ENCODE measurements around the gene SLC4A9. TPM values are rescaled to one million over a fixed set of nuclear protein-coding genes. Genes with fewer than 3 reads are reported as not detected.

The SLC4A9 gene
- total and polyA plus RNA-seq, 2 experiments from 2014 or later: not detected

DNA sequence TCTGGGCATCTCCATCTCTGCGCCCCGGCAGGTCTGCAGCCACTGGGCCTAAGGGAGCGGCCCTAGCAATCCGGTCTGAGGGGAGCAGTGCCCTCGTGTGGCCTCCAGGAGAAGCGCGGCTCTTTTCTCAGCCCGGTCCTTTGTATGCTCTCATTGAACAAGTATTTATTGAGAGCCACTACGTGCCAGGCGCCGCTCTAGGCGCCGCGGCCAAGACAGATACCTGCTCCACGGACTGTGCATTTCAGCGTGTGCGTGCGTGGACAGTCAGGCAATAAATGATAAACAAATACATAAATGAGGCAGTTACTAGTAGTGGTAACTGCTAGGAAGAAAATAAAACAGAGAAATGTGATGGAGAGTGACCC is 2.3 kb upstream of the SLC4A9 start:
- peak; percentile 91 for DNase-seq
- no peaks in the 10 kb centered on the region for H4K20me1 ChIP-seq (ENCODE audit: insufficient read depth)
- no peaks in the 10 kb centered on the region for H3K36me3 ChIP-seq (ENCODE audit: low read depth)
- TF ChIP-seq EZH2phosphoT487 (IDR thresholded peaks at IDR 0.05; ENCODE audit: insufficient read depth, low read depth): no peak
- TF ChIP-seq EZH2 (IDR thresholded peaks at IDR 0.05; ENCODE audit: insufficient read depth, poor library complexity, severe bottlenecking): no peak
- no peaks in the 10 kb centered on the region for H3K79me2 ChIP-seq (ENCODE audit: insufficient read depth)
- no peaks in the 10 kb centered on the region for H3K27me3 ChIP-seq (replicated peaks; ENCODE audit: insufficient read depth)
- peak overlapping the region; percentile 69 for H3K4me3 ChIP-seq
- in situ Hi-C loops (cut with MboI): no loop called here
- no peak overlapping the region for H3K9ac ChIP-seq
- peak overlapping the region; percentile 94 for H3K4me2 ChIP-seq (ENCODE audit: unreplicated experiment)
- WGBS, 2 experiments (ENCODE audit: low coverage in 1 of 2, low lambda C conversion rate in 2 of 2, missing lambda C conversion rate in 2 of 2): 1 to 3% methylated on average over 18 of the region's 18 CpGs
- no peaks in the 10 kb centered on the region for H3F3A ChIP-seq (ENCODE audit: insufficient read depth)
- no peaks in the 10 kb centered on the region for H3K9me3 ChIP-seq (ENCODE audit: low read depth)
- peaks cover 4% of the 10 kb centered on the region; the same call in 1 of the 2 replicates for H3K4me1 ChIP-seq (ENCODE audit: insufficient read depth)
- H3K27ac ChIP-seq: no peak overlapping the region
- no peaks in the 10 kb centered on the region for H3K9me2 ChIP-seq (ENCODE audit: insufficient read depth)
- H2AFZ ChIP-seq: peak overlapping the region; percentile 81

DNA sequence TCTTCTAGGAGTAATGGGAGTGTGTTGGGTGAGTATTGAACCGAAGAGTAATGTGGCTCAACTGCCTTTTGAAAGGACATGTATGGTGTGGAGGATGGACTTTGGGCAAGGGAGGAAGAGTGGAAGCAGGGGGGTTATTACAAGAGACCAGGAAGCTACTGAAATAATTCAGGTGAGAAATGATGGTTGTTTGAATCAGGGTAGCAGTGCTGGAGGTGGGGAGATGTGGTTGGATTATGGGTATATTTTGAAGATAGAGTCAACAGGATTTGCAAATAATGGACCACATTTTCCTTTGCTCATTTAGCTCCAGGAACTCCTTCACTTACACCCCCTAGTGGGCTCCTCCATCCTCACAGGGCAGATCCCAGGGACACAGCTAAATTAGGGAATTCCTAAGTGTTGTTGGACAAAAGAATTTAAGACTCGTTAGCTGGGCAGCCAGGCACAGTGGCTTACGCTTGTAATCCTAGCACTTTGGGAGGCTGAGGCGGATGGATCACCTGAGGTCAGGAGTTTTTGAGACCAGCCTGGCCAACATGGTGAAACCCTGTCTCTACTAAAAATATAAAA is 1.2 kb upstream of the SLC4A9 start:
- Histone ChIP-seq H4K20me1 (ENCODE audit: insufficient read depth) (no peaks in the 10 kb centered on the region), H3F3A (ENCODE audit: insufficient read depth) (no peaks in the 10 kb centered on the region), H3K36me3 (ENCODE audit: low read depth) (no peaks in the 10 kb centered on the region), H3K4me1 (ENCODE audit: insufficient read depth) (peaks cover 4% of the 10 kb centered on the region; the same call in 1 of the 2 replicates), H3K4me2 (ENCODE audit: unreplicated experiment) (no peak overlapping the region), H3K9ac (no peak overlapping the region), H3K27me3 (replicated peaks; ENCODE audit: insufficient read depth) (no peaks in the 10 kb centered on the region), H3K4me3 (no peak overlapping the region), H3K27ac (no peak overlapping the region), H2AFZ (no peak overlapping the region), H3K79me2 (ENCODE audit: insufficient read depth) (no peaks in the 10 kb centered on the region), H3K9me3 (ENCODE audit: low read depth) (no peaks in the 10 kb centered on the region), H3K9me2 (ENCODE audit: insufficient read depth) (no peaks in the 10 kb centered on the region)
- WGBS, 2 experiments (ENCODE audit: low coverage in 1 of 2, low lambda C conversion rate in 2 of 2, missing lambda C conversion rate in 2 of 2): 38 to 48% methylated on average over 4 of the region's 4 CpGs
- peak; percentile 72 for DNase-seq
- TF ChIP-seq EZH2phosphoT487 (IDR thresholded peaks at IDR 0.05; ENCODE audit: insufficient read depth, low read depth) (no peak), EZH2 (IDR thresholded peaks at IDR 0.05; ENCODE audit: insufficient read depth, poor library complexity, severe bottlenecking) (no peak)
- in situ Hi-C loops (cut with MboI): no loop called here

DNA sequence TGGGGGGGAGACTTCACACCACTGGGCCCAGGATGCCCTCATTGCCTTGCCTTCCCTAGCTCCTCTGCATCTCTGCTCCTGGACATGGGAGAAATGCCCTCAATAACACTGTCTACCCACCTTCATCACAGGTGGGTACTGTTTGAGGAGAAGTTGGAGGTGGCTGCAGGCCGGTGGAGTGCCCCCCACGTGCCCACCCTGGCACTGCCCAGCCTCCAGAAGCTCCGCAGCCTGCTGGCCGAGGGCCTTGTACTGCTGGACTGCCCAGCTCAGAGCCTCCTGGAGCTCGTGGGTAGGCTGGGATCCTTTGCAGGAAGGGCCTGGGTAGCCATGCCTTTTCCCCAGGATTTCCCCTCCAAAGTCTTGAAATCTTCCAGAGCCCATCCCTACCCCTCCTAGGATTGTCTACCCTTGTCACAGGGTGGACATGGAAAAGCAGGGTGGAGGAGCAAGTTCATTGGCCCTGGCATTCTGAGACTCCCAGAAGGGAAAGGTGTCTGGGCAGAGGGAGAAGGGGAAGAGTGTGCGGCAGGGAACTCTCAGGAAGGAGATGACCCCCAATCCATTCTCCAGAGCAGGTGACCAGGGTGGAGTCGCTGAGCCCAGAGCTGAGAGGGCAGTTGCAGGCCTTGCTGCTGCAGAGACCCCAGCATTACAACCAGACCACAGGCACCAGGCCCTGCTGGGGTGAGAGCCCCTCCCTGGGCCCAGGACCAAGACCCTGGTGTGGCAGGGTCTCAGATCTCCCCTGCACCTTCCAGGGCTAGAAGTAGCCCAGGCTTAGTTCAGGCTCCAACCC is 886 bp downstream of the SLC4A9 start:
- no peaks in the 10 kb centered on the region for H3K9me3 ChIP-seq (ENCODE audit: low read depth)
- peaks cover 4% of the 10 kb centered on the region; the same call in 1 of the 2 replicates for H3K4me1 ChIP-seq (ENCODE audit: insufficient read depth)
- no peak for DNase-seq
- H3F3A ChIP-seq (ENCODE audit: insufficient read depth): no peaks in the 10 kb centered on the region
- H3K4me3 ChIP-seq: no peak overlapping the region
- TF ChIP-seq EZH2phosphoT487 (IDR thresholded peaks at IDR 0.05; ENCODE audit: insufficient read depth, low read depth) (no peak), EZH2 (IDR thresholded peaks at IDR 0.05; ENCODE audit: insufficient read depth, poor library complexity, severe bottlenecking) (no peak)
- WGBS, 2 experiments (ENCODE audit: low coverage in 1 of 2, low lambda C conversion rate in 2 of 2, missing lambda C conversion rate in 2 of 2): 48 to 60% methylated on average over 7 of the region's 7 CpGs
- H3K4me2 ChIP-seq (ENCODE audit: unreplicated experiment): no peak overlapping the region
- H4K20me1 ChIP-seq (ENCODE audit: insufficient read depth): no peaks in the 10 kb centered on the region
- H3K36me3 ChIP-seq (ENCODE audit: low read depth): no peaks in the 10 kb centered on the region
- H3K79me2 ChIP-seq (ENCODE audit: insufficient read depth): no peaks in the 10 kb centered on the region
- H3K9ac ChIP-seq: no peak overlapping the region
- no peak overlapping the region for H3K27ac ChIP-seq
- no peaks in the 10 kb centered on the region for H3K9me2 ChIP-seq (ENCODE audit: insufficient read depth)
- in situ Hi-C loops (cut with MboI): no loop called here
- no peak overlapping the region for H2AFZ ChIP-seq
- no peaks in the 10 kb centered on the region for H3K27me3 ChIP-seq (replicated peaks; ENCODE audit: insufficient read depth)

DNA sequence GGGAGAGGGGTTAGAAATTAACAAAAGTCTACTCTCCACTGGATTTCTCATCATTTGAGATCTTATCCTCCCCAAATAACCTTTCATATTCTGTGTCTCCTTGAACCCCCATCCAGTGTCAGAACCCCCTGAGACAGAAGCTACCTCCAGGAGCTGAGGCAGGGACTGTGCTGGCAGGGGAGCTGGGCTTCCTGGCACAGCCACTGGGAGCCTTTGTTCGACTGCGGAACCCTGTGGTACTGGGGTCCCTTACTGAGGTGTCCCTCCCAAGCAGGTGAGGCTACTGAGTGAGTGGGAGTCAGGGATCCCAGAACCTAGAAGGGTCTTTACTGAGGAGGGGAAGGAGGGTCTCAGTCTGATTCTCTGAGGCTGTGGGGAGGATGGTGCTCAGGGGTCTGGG is 1.9 kb downstream of the SLC4A9 start:
- DNase-seq: no peak
- Histone ChIP-seq H3K4me1 (ENCODE audit: insufficient read depth) (peaks cover 4% of the 10 kb centered on the region; the same call in 1 of the 2 replicates), H3F3A (ENCODE audit: insufficient read depth) (no peaks in the 10 kb centered on the region), H3K9me2 (ENCODE audit: insufficient read depth) (no peaks in the 10 kb centered on the region), H3K27me3 (replicated peaks; ENCODE audit: insufficient read depth) (no peaks in the 10 kb centered on the region), H2AFZ (no peak overlapping the region), H3K27ac (no peak overlapping the region), H4K20me1 (ENCODE audit: insufficient read depth) (no peaks in the 10 kb centered on the region), H3K79me2 (ENCODE audit: insufficient read depth) (no peaks in the 10 kb centered on the region), H3K9ac (no peak overlapping the region), H3K9me3 (ENCODE audit: low read depth) (no peaks in the 10 kb centered on the region), H3K36me3 (ENCODE audit: low read depth) (no peaks in the 10 kb centered on the region), H3K4me3 (no peak overlapping the region), H3K4me2 (ENCODE audit: unreplicated experiment) (no peak overlapping the region)
- in situ Hi-C loops (cut with MboI): no loop called here
- whole genome bisulfite sequencing, 2 experiments (ENCODE audit: low coverage in 1 of 2, low lambda C conversion rate in 2 of 2, missing lambda C conversion rate in 2 of 2): 88 to 90% methylated on average over 2 of the region's 2 CpGs
- TF ChIP-seq EZH2 (IDR thresholded peaks at IDR 0.05; ENCODE audit: insufficient read depth, poor library complexity, severe bottlenecking) (no peak), EZH2phosphoT487 (IDR thresholded peaks at IDR 0.05; ENCODE audit: insufficient read depth, low read depth) (no peak)
